ENCODE measurements around the gene IGSF8.
A peak's percentile ranks its signal among the peaks of the same experiment; 100 is the strongest.

DNA sequence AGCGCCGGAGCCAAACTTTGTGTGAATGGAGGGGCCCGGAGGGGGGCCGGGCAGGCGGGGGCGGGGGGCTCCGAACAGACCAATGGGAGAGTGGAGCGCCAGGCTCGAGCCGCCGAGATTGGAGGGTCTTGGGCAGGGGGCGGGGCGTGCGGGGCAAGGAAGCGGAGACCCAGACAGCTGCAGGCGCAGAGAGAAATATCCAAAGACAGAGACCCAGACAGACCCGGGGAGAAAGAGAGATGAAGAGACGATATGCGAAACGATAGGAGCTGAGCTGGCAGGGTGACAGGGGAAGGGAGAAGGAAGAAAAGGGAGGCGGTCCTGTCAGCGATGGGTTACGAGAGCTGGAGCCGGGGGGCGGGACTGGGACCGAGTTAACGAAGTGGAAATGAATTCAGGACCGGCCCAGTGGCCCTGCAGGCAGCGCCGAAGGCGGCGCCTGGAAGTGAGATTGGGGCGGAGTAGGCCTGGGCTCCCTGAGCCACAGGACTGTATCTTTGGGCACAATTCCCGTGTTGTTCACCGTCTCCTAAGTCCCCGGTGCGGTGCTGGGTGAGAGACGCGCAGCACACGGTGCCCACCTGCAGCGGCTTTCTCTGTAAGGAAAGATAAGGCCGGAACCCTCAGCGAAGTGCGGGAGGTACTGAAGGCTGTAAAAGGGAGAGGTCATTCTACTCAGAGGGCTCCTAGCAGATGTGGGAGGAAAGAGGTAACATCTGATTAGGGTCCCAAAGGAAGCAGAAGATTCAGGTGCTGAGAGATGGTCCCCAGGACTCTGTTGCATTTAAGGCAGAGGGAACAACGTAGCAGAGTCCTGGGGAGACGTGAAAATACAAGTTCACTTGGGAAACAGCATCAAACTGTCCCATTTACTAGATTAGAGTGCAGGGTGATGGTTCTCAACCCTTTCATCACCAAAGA, 27.9 kb downstream of the IGSF8 start:
- TF ChIP-seq, protein P1, sequence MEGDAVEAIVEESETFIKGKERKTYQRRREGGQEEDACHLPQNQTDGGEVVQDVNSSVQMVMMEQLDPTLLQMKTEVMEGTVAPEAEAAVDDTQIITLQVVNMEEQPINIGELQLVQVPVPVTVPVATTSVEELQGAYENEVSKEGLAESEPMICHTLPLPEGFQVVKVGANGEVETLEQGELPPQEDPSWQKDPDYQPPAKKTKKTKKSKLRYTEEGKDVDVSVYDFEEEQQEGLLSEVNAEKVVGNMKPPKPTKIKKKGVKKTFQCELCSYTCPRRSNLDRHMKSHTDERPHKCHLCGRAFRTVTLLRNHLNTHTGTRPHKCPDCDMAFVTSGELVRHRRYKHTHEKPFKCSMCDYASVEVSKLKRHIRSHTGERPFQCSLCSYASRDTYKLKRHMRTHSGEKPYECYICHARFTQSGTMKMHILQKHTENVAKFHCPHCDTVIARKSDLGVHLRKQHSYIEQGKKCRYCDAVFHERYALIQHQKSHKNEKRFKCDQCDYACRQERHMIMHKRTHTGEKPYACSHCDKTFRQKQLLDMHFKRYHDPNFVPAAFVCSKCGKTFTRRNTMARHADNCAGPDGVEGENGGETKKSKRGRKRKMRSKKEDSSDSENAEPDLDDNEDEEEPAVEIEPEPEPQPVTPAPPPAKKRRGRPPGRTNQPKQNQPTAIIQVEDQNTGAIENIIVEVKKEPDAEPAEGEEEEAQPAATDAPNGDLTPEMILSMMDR (IDR thresholded peaks at IDR 0.05): no peak
- TF ChIP-seq POLR2A (IDR thresholded peaks at IDR 0.05): no peak
- TF ChIP-seq POLR2AphosphoS5 (IDR thresholded peaks at IDR 0.05): peak in 1 of 4 donors; percentile 43

Data from sigmoid colon (tissue), 4 donors.